HG03060 (cell line): ENCODE measurements around the gene SMARCC1.

ENCODE experiments used
- ATAC-seq: cut with Tn5 transposase; IDR thresholded peaks from one replicate; pipeline ENCODE4 v1.9.1; 2021; ENCODE audit warnings: low read depth, moderate number of reproducible peaks; ENCODE audit not compliant: unreplicated experiment

Gene SMARCC1

GRCh38 chr3:47601281-47601680, 180.4 kb downstream of the SMARCC1 start:
- ATAC-seq, result no peak

DNA sequence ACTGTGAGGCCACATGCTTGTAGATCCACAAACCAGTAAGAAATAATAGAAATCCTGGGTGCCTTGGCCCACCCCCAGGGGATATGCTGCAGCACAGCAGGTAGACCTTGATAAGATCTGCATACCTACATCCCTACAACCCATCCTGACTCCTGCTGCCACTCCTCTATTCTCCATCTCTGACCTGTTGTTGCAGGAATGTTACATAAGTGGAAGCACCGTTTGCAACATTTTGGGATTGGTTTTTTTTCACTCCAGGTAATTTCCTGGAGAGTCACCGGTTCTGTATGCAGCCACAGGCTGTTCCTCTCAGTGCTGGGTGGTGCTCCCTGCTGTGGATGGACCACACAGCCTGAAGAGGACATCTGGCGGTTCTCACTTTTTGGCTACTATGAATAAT, 186.9 kb downstream of the SMARCC1 start:
- ATAC-seq, result no peak

DNA sequence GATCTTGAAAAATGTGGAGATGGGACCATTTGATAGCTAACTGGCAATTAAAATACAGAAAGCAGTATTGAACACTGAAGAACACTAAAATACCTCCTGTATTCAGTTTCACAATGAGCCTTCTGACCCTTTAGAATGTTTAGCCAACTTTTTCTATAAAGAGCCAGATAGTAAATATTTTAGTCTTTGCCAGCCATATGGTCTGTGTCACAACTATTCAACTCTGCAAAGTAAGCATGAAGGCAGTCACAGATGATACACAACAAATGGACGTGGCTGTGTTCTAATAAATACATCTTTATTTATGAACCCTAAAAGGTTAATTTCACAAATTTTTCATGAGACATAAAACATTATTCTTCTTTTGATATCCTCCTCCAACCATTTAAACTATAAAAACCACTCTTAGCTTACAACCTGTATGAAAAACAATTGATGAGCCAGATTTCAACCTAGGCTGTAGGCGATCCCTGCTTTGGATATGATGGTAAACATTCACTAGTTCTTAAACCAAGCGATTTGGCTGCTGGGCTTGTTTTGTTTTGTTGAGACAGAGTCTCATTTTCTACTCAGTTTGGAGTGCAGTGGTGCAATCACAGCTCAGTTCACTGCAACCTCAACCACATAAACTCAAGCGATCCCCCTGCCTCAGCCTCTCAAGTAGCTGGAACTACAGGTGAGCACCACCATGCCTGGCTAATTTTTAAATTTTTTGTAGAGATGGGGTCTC, 189.5 kb downstream of the SMARCC1 start:
- no peak for ATAC-seq

DNA sequence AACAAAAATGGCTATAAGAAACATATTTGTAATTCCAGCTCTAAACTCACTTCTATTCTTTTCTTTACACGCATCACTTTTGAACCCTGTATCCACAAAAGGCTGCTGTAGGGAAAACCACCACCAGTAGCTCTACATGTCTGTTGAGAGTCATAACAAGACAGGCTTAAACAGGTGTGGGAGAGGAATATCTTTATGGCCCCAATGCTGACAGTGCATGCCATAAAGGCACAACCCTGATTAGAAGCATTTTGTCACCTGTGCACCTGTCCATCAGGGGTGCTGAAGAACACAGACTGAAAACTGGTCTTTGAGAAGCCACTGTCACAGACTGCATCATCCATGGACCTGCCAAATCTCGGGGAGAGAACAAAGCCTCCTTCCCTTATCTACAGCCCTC, 191.5 kb downstream of the SMARCC1 start:
- no peak for ATAC-seq

DNA sequence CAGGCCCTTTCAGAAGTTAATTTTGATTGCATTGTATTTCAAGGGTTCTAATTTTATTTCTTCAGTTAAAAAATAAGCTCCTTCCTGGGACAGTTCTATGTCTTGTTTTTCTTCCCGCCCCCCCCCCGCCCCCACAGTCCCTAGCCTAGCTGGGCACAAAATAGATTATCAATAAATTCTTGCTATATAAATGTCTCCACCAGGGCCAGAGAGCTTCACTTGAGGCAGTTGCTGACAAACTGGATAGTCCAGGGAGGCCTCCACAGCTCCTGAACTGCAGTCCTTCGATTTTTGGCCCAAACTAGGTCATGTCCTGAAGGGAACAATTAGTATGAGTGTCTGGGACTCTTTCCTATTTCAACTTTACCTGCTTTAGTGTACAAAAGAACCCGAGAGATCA, 193.1 kb downstream of the SMARCC1 start:
- no peak for ATAC-seq

DNA sequence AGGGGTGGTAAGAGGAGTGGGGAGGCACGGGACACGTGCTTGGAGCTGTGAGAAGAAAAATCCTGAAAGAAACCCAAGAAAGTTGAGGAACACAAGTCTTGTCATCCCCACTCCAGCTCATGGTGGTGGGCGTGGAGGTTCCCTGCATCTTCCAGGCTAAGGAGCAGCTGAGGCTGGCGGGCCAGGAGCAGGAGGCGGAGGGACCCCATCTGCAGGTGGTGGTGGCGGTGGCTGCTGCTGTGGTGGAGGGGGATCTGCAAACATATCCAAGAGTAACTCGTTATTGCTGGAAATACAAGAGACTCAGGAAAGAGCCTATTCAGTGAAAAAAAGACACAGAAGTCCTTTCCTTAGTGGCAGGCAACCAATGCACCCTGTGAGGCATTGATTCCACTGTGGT, 193.6 kb downstream of the SMARCC1 start:
- no peak for ATAC-seq

DNA sequence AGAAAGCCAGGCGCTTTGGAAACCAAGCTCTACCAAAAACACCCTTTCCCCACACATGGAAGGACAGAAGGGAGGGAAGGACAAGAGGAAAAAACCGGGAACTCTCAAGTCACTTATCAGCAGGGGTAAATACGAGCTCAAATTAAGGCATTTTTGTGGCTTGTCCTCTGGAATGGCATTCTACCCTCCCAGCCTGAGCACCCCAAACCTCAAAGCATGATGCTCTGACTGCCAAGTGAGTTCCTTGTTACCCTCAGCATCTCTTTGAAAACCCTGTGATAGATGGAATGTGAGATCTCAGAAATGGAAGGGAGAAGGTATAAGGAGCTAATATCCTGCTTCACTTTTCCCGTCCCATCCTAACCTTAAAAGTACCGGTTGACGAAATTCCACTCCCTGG, 194.9 kb downstream of the SMARCC1 start:
- ATAC-seq, result no peak

DNA sequence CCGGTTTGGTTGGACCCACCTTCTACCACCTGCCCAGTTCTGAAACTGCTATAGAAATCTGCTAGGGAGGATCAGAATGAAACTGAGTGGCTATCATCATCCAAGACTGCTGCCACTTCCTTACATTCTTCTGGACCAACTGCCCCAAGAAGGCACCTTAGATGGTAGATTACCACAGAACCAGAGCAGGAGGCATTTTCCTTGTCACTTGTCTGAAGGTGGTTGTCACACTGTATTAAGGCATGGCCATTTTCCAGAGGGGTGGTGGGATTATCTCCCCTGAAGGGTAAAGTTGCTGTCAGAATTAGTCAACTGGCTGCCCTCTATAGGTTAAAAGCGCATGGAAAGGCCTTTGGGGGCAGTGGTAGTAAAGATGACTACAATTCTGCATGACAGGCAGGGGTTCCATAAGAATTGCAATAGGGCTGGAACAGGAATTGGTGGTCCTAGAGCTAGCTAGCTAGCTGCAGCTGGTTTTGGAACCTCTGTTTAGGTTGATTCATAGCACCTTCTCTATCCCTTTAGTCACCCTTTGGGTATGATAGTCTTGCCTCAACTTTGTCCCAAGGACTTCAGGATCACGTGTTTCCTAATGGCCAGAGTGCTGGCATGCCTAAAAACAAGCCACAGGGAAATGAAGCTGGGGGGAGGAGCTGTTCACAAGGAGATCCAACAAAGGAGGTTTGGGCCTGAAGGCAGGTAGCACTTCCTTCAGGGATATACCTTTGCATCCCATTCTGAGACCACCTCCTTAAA, 198.2 kb downstream of the SMARCC1 start:
- no peak for ATAC-seq

- ATAC-seq, result no peak
Measured at GRCh38 chr3:47581835-47582234, 199.9 kb downstream of the SMARCC1 start.

DNA sequence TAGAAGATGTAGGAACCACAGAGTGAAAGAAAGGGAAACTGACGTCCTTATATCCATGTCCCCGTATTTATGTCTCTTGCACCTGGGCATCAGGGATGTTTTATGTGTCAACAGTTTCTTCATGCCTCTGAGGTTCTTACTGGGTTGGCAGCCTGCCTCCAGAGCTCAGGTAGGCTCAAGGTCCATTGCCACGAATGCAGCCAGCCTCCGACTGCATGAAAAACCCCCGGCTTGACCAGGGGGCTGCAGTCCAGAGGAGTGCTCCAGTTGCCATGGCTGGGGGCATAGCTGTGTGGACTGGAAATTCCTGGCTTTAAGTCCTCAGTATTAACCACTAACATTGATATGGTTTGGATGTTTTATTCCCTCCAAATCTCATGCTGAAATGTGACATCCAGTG, 200.3 kb downstream of the SMARCC1 start:
- ATAC-seq, result no peak

DNA sequence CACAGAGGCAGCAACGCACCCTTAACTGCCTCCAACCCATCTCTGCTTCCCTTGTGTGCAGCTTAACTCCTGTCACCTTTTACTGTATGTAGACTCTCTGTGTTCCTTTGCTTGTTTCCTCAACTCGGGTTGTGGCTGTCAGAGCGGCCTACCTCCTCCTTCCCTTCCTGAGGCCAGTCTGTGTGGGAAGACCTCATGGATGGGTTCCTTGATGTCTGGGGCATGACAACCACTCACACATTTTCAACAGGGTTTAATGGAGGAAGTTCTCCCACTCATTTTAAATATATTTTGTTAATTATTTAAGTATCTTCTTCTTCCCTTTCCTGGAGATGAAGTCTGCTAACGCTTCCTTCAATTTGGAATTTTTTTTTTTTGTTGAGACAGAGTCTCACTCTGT, 201.2 kb downstream of the SMARCC1 start:
- ATAC-seq, result no peak

DNA sequence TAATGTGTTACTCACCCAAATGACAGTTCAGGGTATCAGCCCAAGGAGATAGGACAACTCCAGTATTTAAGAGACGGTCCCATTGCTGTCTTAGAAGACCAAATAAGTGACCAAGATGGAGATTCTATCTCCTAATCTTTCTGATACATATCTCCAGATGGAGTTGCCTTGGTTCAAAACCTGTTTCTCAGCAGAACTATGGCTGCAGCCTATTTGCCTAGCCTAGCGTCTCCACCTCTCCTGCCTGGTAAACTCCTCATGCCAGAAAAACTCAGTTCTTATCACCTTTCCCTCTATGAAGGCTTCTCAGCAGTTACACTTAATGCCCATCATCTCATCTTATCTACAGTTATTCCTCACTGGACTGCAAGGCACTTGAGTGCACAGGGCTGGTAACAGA, 201.8 kb downstream of the SMARCC1 start:
- ATAC-seq, result no peak

DNA sequence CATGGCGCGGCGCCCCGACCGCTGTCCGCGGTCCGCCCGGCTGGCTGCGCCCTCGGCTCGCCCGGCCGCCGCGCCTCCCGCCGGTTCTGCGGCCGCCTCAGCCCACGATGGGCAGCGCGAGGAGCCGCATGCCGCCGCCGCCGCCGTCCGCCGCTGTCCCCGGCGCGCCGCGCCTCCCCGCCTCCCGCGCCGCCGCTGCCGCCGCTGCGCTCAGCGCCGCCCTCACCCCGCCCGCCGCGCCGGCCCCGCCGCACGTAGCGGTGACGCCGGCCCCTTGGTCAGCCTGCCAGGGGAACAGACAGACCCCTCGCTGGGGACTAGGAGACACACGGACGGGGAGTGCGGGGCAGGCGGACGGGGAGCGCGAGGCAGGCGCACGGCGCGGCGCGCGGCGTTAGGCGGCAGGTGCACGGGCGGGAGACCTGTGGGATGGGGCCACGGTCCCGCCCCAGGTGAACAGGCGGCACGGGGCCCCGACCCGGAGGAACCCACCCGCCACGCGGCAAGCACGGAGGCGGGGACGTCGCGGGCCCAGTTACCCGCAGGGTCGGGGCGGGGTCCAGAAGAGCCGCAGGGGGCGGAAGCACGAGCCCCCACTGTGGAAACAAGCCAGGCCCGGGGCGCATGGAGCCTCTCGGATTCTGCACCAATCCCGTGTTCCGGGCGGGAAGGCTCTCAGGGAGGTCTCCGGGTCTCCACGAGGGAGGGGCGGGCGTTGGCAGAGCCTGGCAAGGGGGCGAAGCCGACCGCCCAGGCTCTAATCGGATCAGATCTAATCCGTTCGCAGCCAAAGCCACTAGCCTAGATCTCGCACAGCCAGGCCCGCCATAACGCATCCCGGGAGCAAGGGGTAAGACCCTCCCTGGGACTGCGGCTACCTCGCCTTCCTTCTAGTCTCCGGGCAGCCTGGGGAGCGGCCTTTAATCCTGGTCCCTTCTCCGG, 202.7 kb downstream of the SMARCC1 start, which contains the start of gene CSPG5:
Gene CSPG5, minus strand, starts transcription at position 175 of the 942 bp plus-strand sequence. Its CDS starts 172 bp downstream, at position 3.
- no peak for ATAC-seq

GRCh38 chr3:47578119-47578632, 203.5 kb downstream of the SMARCC1 start:
- ATAC-seq, result no peak

GRCh38 chr3:47577583-47578118, 204.0 kb downstream of the SMARCC1 start:
- no peak for ATAC-seq

DNA sequence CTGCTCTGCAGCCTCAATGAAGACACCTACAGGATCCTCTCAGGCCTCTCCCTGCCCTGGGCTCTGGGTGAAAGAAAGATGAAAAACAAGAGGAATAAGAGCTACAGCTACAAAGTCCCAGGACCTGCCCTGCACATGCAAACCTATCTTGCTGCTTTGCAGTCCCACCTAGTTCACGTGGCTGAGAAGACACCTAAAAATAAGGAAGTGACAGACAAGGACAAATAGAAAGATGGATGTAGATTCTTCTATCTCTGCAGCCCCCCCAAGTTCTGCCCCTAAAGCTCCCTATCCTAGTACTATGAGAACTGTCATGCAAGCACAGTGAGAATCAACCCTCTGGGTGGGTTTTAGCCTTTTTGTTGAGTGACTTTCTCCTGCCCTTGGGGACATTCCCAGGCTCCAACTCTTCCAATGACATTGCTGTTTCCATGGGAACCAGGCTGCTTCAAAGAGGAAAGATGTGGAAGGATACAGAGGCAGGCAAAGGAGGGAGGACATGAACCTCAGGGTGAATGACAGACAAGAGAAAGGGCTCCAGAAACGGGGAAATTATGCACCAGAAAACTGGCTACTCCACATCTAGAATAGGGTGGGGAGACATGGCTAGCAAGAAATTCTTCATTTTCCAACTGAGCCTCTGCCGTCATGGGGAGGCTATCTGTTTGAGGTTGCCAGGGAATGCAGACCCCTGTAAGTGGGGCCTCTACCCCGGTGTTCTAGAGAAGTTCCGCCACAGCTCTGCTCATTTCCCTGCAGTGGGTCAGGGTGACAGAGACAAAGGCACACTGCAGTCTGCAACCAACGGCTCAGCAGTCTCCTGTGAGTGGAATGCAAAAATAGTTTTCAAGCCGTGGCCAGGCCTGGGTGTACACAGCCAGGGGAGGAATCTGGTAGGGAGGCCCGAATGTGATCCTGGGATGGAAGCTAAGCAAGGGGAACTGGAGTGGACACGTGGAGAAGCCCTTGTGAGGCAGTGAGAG, 208.2 kb downstream of the SMARCC1 start:
- ATAC-seq, result no peak

DNA sequence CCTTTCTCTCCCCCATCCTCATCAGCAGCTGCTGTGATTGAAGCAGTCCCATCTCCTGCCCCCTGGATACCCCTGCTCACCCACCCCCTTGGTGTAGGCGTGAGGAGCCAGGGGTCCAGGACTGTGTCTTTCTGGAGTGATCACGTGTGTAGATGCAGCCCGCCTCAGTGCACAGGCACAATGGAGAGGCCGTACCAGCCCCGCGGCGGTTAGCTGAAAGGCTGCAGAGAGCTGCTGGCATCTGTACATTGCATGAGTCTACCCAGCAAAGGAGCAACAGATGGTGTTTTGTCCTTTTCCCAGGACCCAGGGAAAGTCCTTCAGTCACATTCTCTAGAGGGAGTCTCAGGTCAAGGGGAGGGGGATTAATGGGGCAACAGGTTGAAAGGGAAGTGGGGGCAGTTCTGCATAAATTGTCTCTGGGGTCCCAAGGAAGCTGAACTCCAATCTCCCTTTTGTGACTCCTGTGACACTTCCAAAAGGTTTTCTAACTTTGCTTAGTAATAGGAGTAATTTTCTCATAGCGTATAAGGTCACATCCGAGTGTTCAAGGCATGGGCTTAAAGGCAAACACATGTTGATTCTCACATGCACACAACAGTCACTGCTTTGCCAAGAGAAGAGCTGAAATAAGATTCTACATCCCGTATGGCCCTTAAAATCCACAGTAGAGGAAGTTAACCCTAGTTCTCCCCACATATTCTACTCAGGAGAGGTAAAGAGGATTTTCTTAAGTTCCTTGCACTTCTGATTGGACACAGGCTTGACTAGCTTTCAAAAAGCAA, 210.1 kb downstream of the SMARCC1 start:
- ATAC-seq, result no peak

DNA sequence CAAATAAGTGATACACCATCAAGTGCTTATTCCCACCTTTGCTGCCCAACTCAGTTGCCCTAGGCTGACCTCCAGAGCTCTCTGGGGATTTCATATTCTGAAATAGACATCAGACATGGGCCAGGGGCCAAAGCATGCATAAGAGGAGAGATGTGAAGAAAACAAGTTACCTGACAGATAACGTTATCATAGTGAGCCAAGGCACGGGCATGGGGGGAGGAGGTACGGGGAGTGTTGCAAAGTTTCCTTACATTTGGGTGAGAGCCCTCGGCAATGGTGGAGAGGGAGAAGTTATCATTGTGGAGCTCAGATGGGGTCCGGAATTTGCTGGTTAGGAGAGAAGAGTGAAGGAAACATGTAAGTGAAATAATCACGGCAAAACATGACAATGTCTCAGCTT, 212.8 kb downstream of the SMARCC1 start:
- ATAC-seq, result no peak
